ENCODE measurements around the gene SIRT3. TPM values are rescaled to one million over a fixed set of nuclear protein-coding genes. Genes with fewer than 3 reads are reported as not detected.

The SIRT3 gene
- total RNA-seq, 2 donors from 2014 or later = 16.1 to 22.0 TPM

GRCh38 chr11:283405-284104, 47.4 kb upstream of the SIRT3 start:
- TF ChIP-seq CTCF (IDR thresholded peaks at IDR 0.05) = no peak
- DNase-seq (ENCODE audit: low spot score) = no peak
- no peak for ATAC-seq (ENCODE audit: insufficient number of reproducible peaks, low FRiP score, low read depth)
- Histone ChIP-seq H3K27me3 (replicated peaks; ENCODE audit: insufficient read depth) (peaks cover 5% of the 10 kb centered on the region), H3K27ac (no peak overlapping the region), H3K4me1 (ENCODE audit: control insufficient read depth in 1 of 2, low read depth in 2 of 2) (peaks cover 0 to 33% of the 10 kb centered on the region in 2 donors), H3K36me3 (no peaks in the 10 kb centered on the region), H3K4me3 (no peak overlapping the region), H3K9me3 (no peaks in the 10 kb centered on the region)

DNA sequence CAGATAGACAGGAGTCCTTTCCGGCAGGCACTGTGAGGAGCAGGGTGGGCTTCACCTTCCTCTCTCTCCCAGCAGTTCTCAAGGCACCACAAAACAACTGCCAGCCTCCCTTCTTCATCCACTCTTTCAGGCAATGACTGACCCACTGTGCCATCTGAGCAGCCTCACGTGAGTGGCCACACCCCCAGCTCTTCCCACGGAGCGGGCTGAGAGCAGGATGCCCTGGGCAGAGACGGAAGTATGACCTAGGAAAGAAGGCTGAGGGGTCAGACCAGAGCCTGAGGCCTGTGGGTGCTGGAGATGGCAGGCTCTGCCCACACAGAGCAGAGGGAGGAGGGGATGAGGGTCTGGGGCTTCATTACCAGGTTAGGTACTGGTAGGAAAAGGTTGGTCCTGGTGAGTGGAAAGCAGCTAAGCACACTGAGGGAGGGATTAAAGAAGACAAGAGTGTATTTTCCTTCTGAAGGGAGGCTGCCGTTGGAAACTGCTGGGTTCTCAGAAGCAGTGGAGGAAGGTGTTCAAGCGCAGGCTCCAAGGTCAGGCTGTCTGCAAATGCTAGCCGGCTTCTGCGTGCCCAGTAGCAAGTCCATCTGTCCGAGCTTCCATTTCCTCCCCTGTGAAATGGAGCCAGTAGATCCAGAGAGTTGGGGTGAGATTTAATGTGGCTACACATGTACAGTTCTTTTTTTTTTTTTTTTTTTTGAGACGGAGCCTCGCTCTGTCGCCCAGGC, 46.7 kb upstream of the SIRT3 start:
- TF ChIP-seq CTCF (IDR thresholded peaks at IDR 0.05) = no peak
- Histone ChIP-seq H3K4me1 (ENCODE audit: control insufficient read depth in 1 of 2, low read depth in 2 of 2) (peaks cover 0 to 28% of the 10 kb centered on the region in 2 donors), H3K27ac (no peak overlapping the region), H3K9me3 (no peaks in the 10 kb centered on the region), H3K36me3 (no peaks in the 10 kb centered on the region), H3K27me3 (replicated peaks; ENCODE audit: insufficient read depth) (peaks cover 5% of the 10 kb centered on the region), H3K4me3 (no peak overlapping the region)
- DNase-seq (ENCODE audit: low spot score) (no peak), ATAC-seq (ENCODE audit: insufficient number of reproducible peaks, low FRiP score, low read depth) (no peak)

DNA sequence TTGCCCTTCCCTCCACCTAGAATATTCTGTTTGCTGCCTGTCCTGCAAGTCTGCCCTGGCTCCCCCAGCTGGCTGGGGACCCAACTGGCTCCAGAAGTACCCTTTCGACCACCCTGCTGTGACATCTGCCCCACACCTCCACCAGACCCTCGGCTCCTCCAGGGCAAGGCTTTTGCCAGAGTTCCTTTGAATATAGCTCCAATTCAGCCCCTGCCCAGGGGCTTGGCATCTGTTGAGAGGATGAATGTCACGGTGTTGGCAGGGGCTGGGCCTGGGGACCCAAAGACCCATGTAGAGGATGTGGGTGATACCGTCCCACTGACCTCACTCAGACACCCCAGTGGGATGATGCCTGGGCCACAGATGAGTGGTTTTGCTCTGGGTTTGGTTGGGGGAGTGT, 46.0 kb upstream of the SIRT3 start:
- TF ChIP-seq CTCF (IDR thresholded peaks at IDR 0.05) = no peak
- no peak for ATAC-seq (ENCODE audit: insufficient number of reproducible peaks, low FRiP score, low read depth)
- H3K9me3 ChIP-seq = no peaks in the 10 kb centered on the region
- H3K27me3 ChIP-seq (replicated peaks; ENCODE audit: insufficient read depth) = peaks cover 5% of the 10 kb centered on the region
- DNase-seq (ENCODE audit: low spot score) = no peak
- H3K4me3 ChIP-seq = no peak overlapping the region
- H3K27ac ChIP-seq = no peak overlapping the region
- no peaks in the 10 kb centered on the region for H3K36me3 ChIP-seq
- H3K4me1 ChIP-seq (ENCODE audit: control insufficient read depth in 1 of 2, low read depth in 2 of 2) = peaks cover 0 to 27% of the 10 kb centered on the region in 2 donors

- Histone ChIP-seq H3K9me3 (no peaks in the 10 kb centered on the region), H3K27ac (no peak overlapping the region), H3K4me3 (no peak overlapping the region), H3K36me3 (no peaks in the 10 kb centered on the region), H3K27me3 (replicated peaks; ENCODE audit: insufficient read depth) (peaks cover 5% of the 10 kb centered on the region), H3K4me1 (ENCODE audit: control insufficient read depth in 1 of 2, low read depth in 2 of 2) (peaks cover 0 to 27% of the 10 kb centered on the region in 2 donors)
- DNase-seq (ENCODE audit: low spot score) (no peak), ATAC-seq (ENCODE audit: insufficient number of reproducible peaks, low FRiP score, low read depth) (no peak)
- no peak for TF ChIP-seq CTCF (IDR thresholded peaks at IDR 0.05)
These were observed 45.5 kb upstream of the SIRT3 start for GRCh38 chr11:281486-282161.

Measured in thoracic aorta (tissue), 2 donors.